Kidney epithelial cell (primary cell): ENCODE results near the gene APOA1. TPM values are rescaled to one million over a fixed set of nuclear protein-coding genes. Genes with fewer than 3 reads are reported as not detected.

ENCODE experiments used
- DNase-seq: peaks from one replicate; pipeline ENCODE4 v3.0.0-alpha.2; 2010; ENCODE audit warnings: low read depth
- H3K27me3 ChIP-seq: 2 replicates; pipeline ENCODE4 v1.6.0; 2011; ENCODE audit warnings: low read length; ENCODE audit not compliant: control insufficient read depth, insufficient read depth
- H3K36me3 ChIP-seq: 2 replicates; pipeline ENCODE4 v1.5.1; 2011; ENCODE audit warnings: low read length; ENCODE audit not compliant: control insufficient read depth, insufficient read depth
- H3K4me3 ChIP-seq: 2 replicates; pipeline ENCODE4 v1.5.1; 2011; ENCODE audit warnings: low read depth, mild to moderate bottlenecking, control low read depth, low read length
- CTCF ChIP-seq: IDR thresholded peaks from 2 replicates; pipeline ENCODE4 v1.5.1; 2011; ENCODE audit warnings: mild to moderate bottlenecking, moderate library complexity, low read length, control low read depth, inconsistent platforms; ENCODE audit not compliant: insufficient read depth, poor library complexity, severe bottlenecking
- total RNA-seq: library from RNA; depleted of rRNA; stranded (reverse); fragments of >200 nt; gene quantifications from 2 replicates; pipeline ENCODE4 v1.2.3, GENCODE V29; 2015

APOA1 gene
- total RNA-seq, 1 donor from 2014 or later = not detected

GRCh38 chr11:116794851-116795250 is 42.6 kb downstream of the APOA1 start:
- H3K27me3 ChIP-seq = peaks cover 2% of the 10 kb centered on the region
- no peak for DNase-seq
- no peak for TF ChIP-seq CTCF
- no peak overlapping the region for H3K4me3 ChIP-seq
- H3K36me3 ChIP-seq = no peaks in the 10 kb centered on the region

GRCh38 chr11:116793772-116794097 is 43.7 kb downstream of the APOA1 start:
- Histone ChIP-seq H3K4me3 (no peak overlapping the region), H3K27me3 (peaks cover 2% of the 10 kb centered on the region), H3K36me3 (no peaks in the 10 kb centered on the region)
- DNase-seq = no peak
- no peak for TF ChIP-seq CTCF

- no peak for TF ChIP-seq CTCF
- Histone ChIP-seq H3K4me3 (no peak overlapping the region), H3K27me3 (peaks cover 2% of the 10 kb centered on the region), H3K36me3 (no peaks in the 10 kb centered on the region)
- peak; percentile 18 for DNase-seq
These were observed 44.3 kb downstream of the APOA1 start for GRCh38 chr11:116792869-116793771.

- no peak for DNase-seq
- Histone ChIP-seq H3K4me3 (no peak overlapping the region), H3K27me3 (peaks cover 2% of the 10 kb centered on the region), H3K36me3 (no peaks in the 10 kb centered on the region)
- no peak for TF ChIP-seq CTCF
These were observed 45.1 kb downstream of the APOA1 start for GRCh38 chr11:116792144-116792868.

- TF ChIP-seq CTCF = no peak
- Histone ChIP-seq H3K27me3 (peaks cover 2% of the 10 kb centered on the region), H3K36me3 (no peaks in the 10 kb centered on the region), H3K4me3 (no peak within 1 kb of the TSS)
- no peak for DNase-seq
These were observed 45.6 kb downstream of the APOA1 start, which contains the start of gene APOA5 for GRCh38 chr11:116791813-116792143. APOA5 (minus strand) TSS chr11:116791879; CDS start chr11:116791860, 19 bp downstream.
